ENCODE results near the gene STK11IP.
A peak's percentile ranks its signal among the peaks of the same experiment; 100 is the strongest.

STK11IP gene

DNA sequence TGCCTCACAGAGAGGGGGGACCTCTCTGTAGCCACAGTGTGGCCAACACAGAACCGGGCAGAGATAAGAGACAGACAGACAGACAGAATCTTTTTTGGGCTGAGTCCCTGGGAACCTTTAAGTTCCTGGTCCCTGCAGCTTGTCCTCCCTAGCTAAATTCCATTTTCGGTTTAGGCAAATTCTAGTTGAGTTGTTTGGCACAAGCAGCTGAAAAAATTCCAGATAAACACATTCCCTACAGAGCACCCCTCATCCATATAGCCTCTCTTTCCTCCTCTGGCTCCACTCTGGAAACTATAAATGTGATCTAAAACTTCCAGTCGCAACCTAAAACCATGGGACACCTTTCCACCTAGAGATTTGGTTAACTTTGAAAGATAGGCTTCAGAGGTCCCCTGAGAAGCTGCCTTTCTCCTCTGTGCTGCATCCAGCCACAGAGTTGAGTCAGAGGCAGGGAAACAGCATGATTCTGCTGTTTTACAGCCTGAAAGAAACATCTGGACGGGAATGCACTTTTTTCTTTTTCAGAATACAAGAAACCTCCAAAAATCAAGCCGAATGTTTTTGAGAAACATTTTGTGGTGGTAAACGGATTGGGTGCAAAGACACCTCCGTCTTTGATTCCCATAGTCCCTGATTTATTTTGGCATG is 60.7 kb downstream of the STK11IP start:
- DNase-seq: no peak

- peak; percentile 63 for DNase-seq
Observed at GRCh38 chr2:219658874-219659273, 61.2 kb downstream of the STK11IP start.

- DNase-seq: peak; percentile 22
Observed at GRCh38 chr2:219661197-219661954, 63.7 kb downstream of the STK11IP start.

GRCh38 chr2:219661955-219662395 is 64.3 kb downstream of the STK11IP start:
- no peak for DNase-seq

DNA sequence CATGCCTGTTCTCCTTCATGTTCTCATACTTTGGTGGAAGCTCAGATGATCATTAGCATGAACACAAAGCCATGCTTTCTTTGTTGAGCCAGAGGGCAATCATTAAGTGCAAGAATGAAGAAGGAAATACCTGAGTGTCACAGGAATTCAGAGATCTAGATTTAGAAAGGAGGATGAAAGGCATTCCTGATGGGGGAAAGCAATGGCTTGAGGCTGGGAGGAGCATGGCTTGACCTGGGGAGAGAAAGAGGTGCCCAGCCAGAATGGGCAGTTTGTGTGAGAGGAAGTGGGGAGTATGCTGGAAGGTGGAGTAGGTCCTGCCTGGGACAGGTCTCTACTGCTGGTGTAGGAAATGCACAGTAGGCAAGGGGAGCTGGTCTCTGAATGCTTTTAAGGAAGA is 64.9 kb downstream of the STK11IP start:
- no peak for DNase-seq

DNA sequence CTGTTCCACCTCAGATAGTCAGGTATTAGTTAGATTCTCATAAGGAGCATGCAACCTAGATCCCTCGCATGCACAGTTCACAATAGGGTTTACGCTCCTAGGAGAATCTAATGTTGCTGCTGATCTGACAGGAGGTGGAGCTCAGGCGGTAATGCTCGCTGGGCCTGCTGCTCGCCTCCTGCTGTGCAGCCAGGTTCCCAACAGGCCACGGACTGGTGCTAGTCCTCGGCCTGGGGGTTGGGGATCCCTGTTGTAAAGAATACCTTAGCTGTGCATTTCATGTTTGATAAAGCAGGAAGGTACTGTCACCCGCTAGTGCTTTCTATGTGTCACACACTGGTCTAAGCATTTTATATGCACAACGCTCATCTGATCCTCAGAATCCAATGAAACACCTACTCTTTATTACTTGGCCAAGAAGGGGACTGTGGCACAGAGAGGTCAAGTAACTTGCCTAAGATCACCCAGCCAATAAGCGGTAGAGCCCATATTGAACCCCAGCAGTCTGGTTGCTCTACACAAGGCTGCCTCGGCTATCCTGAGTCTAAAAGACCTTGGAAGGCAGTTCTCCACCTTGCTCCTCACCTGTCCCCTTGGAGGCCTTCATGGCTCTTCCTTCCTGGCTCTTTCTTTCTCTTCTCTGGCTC is 65.6 kb downstream of the STK11IP start:
- DNase-seq: no peak

DNA sequence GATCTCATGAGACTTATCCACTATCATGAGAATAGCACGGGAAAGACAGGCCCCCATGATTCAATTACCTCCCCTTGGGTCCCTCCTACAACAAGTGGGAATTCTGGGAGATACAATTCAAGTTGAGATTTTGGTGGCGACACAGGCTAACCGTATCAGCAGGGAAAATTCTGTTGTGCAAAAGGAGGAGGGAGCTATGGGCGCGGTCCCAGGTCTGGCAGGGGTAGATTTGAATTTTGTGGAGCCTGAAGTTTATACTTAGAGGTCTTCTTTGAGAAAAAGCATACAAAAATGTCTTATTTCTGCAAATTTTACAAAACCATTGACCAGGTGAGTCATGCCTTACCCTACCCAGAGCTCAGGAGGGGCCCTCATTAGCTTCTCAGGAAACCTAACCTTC is 66.4 kb downstream of the STK11IP start:
- no peak for DNase-seq

DNA sequence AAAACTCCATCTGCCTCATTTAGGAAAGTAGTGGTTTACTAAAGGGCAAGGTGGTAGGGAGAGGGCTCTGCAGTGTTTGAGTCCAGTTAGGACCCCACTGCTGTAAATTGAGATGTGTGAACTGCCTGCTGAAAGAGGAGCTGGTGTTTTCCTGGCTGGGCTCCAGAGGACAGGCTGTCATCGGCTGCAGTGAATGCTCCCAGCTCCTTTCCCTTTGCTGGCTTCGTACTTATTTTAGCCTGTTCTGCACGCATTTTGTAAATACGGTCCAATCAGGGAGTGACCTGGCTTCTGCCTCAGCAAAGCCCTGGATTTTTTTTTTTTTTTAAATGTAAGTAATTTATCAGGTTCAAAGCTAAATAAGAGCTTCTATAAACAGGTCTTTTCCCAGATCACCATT is 67.3 kb downstream of the STK11IP start:
- no peak for DNase-seq

- DNase-seq: no peak
Observed at GRCh38 chr2:219665926-219666325, 68.3 kb downstream of the STK11IP start.

Measured in NCI-H82 (cell line).